H1 (cell line): ENCODE data around the gene IPO11. TPM values are rescaled to one million over a fixed set of nuclear protein-coding genes. Genes with fewer than 3 reads are reported as not detected.

Experiments
- CTCF ChIA-PET: fragments of 300-600 bp; sonication (Branson Sonifier 250); formaldehyde crosslinking; loops from one replicate; lab custom pipeline; 2021; ENCODE audit not compliant: partially characterized antibody; lab: Charles Lee
- POLR2A ChIA-PET: fragments of 300-600 bp; sonication (Branson Sonifier 250); formaldehyde crosslinking; loops from one replicate; lab custom pipeline; 2021; ENCODE audit warnings: inconsistent platforms; ENCODE audit not compliant: partially characterized antibody; lab: Charles Lee
- DNase-seq, 2 experiments: peaks; one replicate each; pipeline versions ENCODE4 v3.0.0 to v3.0.0-alpha.2; 2010 to 2022; ENCODE audit warnings: low spot score in 2 of 2, low read depth in 1 of 2, mixed read lengths in 1 of 2
- FAIRE-seq: peaks from 2 replicates; lab custom pipeline; 2011; peaks lifted over from hg19 to GRCh38; lab: Jason Lieb, UNC
- H2AFZ ChIP-seq: 2 replicates; pipeline ENCODE4 v1.8.1; 2012; ENCODE audit warnings: low read length, inconsistent platforms
- H2AK5ac ChIP-seq: 2 replicates; pipeline ENCODE4 v1.6.1; 2013; ENCODE audit warnings: low read depth, low read length
- H2BK120ac ChIP-seq: replicated peaks from 2 replicates; pipeline ENCODE3; 2013; ENCODE audit warnings: low read depth, low read length, inconsistent platforms
- H2BK12ac ChIP-seq: 2 replicates; pipeline ENCODE4 v1.6.1; 2013; ENCODE audit warnings: low read depth, low read length
- H2BK15ac ChIP-seq: 2 replicates; pipeline ENCODE4 v1.6.1; 2013; ENCODE audit warnings: low read length
- H2BK20ac ChIP-seq: 2 replicates; pipeline ENCODE4 v1.6.1; 2013; ENCODE audit warnings: low read length
- H2BK5ac ChIP-seq: 2 replicates; pipeline ENCODE4 v1.6.1; 2013; ENCODE audit warnings: low read depth, low read length
- H3K14ac ChIP-seq: 2 replicates; pipeline ENCODE4 v1.6.1; 2013; ENCODE audit warnings: inconsistent platforms; ENCODE audit not compliant: insufficient read length
- H3K18ac ChIP-seq: 2 replicates; pipeline ENCODE4 v1.6.1; 2013; ENCODE audit warnings: low read length; ENCODE audit errors: extremely low read depth
- H3K23ac ChIP-seq: 2 replicates; pipeline ENCODE4 v1.6.1; 2013; ENCODE audit warnings: inconsistent platforms; ENCODE audit not compliant: insufficient read length
- H3K23me2 ChIP-seq: 2 replicates; pipeline ENCODE4 v1.6.1; 2013; ENCODE audit warnings: low read depth, low read length
- H3K27ac ChIP-seq: 2 replicates; pipeline ENCODE4 v1.6.1; 2011; ENCODE audit warnings: low read depth, low read length, inconsistent platforms
- H3K27me3 ChIP-seq, 4 experiments: replicated peaks in 1 of 4; 1 replicate in 1 of 4; 2 replicates in 3 of 4; pipeline versions ENCODE4 v1.6.1 to v1.8.1; 2011 to 2013; ENCODE audit warnings: low read length in 3 of 4, mild to moderate bottlenecking in 3 of 4, inconsistent platforms in 2 of 4, mixed read lengths in 2 of 4, moderate library complexity in 1 of 4; ENCODE audit not compliant: control insufficient read depth in 3 of 4, insufficient read depth in 3 of 4; ENCODE audit errors: extremely low read depth in 1 of 4
- H3K36me3 ChIP-seq, 4 experiments: 2 replicates each; pipeline versions ENCODE4 v1.6.1 to v1.8.1; 2011 to 2013; ENCODE audit warnings: mild to moderate bottlenecking in 4 of 4, low read length in 3 of 4, moderate library complexity in 2 of 4, control low read depth in 1 of 4, inconsistent platforms in 1 of 4; ENCODE audit not compliant: insufficient read depth in 4 of 4, control insufficient read depth in 2 of 4
- H3K4ac ChIP-seq: replicated peaks from 2 replicates; pipeline ENCODE3; 2013; ENCODE audit warnings: low read length, low read depth, mixed read lengths, inconsistent platforms; ENCODE audit not compliant: insufficient read length
- H3K4me1 ChIP-seq, 4 experiments: replicated peaks in 1 of 4; 1 replicate in 1 of 4; 2 replicates in 3 of 4; pipeline versions ENCODE4 v1.6.1 to v1.8.1; 2011 to 2013; ENCODE audit warnings: low read length in 3 of 4, inconsistent platforms in 2 of 4, mixed read lengths in 1 of 4; ENCODE audit not compliant: insufficient read depth in 4 of 4, control insufficient read depth in 3 of 4
- H3K4me2 ChIP-seq, 2 experiments: 2 replicates each; pipeline versions ENCODE4 v1.6.1 to v1.8.1; 2011 to 2013; ENCODE audit warnings: low read depth in 2 of 2, low read length in 2 of 2, control low read depth in 1 of 2, inconsistent platforms in 1 of 2, mild to moderate bottlenecking in 1 of 2; ENCODE audit not compliant: insufficient read depth in 1 of 2
- H3K4me3 ChIP-seq, 4 experiments: fragments of 200-600, 300-600 bp in 1 of 4; sonication (generic), shearing (Covaris generic), sonication (Bioruptor Twin) in 1 of 4; 2 replicates each; pipeline versions ENCODE4 v1.5.1 to v1.8.1; 2011 to 2016; ENCODE audit warnings: low read length in 4 of 4, low read depth in 3 of 4, control low read depth in 2 of 4, inconsistent platforms in 2 of 4, mild to moderate bottlenecking in 2 of 4, mixed read lengths in 1 of 4, moderate library complexity in 1 of 4; ENCODE audit not compliant: insufficient read depth in 2 of 4; ENCODE audit errors: extremely low read depth in 1 of 4
- H3K56ac ChIP-seq: replicated peaks from 2 replicates; pipeline ENCODE3; 2013; ENCODE audit warnings: low read depth, mild to moderate bottlenecking, mixed read lengths, low read length, inconsistent platforms; ENCODE audit not compliant: insufficient read length
- H3K79me1 ChIP-seq: 2 replicates; pipeline ENCODE4 v1.6.1; 2013; ENCODE audit warnings: low read depth, low read length, control low read depth
- H3K79me2 ChIP-seq, 2 experiments: 2 replicates each; pipeline versions ENCODE4 v1.6.1 to v1.8.1; 2012 to 2013; ENCODE audit warnings: low read length in 2 of 2, mild to moderate bottlenecking in 2 of 2, inconsistent platforms in 1 of 2; ENCODE audit not compliant: insufficient read depth in 2 of 2, control insufficient read depth in 1 of 2
- H3K9ac ChIP-seq, 4 experiments: replicated peaks in 1 of 4; 1 replicate in 1 of 4; 2 replicates in 3 of 4; pipeline versions ENCODE4 v1.6.1 to v1.8.1; 2011 to 2013; ENCODE audit warnings: low read depth in 3 of 4, low read length in 3 of 4, control low read depth in 2 of 4, mild to moderate bottlenecking in 2 of 4, moderate library complexity in 2 of 4, inconsistent platforms in 1 of 4; ENCODE audit errors: extremely low read depth in 1 of 4
- H3K9me3 ChIP-seq, 2 experiments: 2 replicates each; pipeline versions ENCODE4 v1.6.1 to v1.8.1; 2012 to 2013; ENCODE audit warnings: mild to moderate bottlenecking in 2 of 2, moderate library complexity in 2 of 2, control low read depth in 1 of 2, inconsistent platforms in 1 of 2, low read depth in 1 of 2, low read length in 1 of 2, mixed read lengths in 1 of 2; ENCODE audit not compliant: insufficient read depth in 2 of 2
- H4K20me1 ChIP-seq, 2 experiments: replicated peaks in 1 of 2; 2 replicates each; pipeline versions ENCODE3 to v1.8.1; 2011 to 2013; ENCODE audit warnings: inconsistent platforms in 2 of 2, low read length in 2 of 2, mild to moderate bottlenecking in 1 of 2; ENCODE audit not compliant: insufficient read depth in 2 of 2, control insufficient read depth in 1 of 2
- H4K5ac ChIP-seq: 2 replicates; pipeline ENCODE4 v1.6.1; 2013; ENCODE audit warnings: low read length, low read depth, mixed read lengths, inconsistent platforms; ENCODE audit not compliant: insufficient read length
- H4K8ac ChIP-seq: 2 replicates; pipeline ENCODE4 v1.8.0; 2013; ENCODE audit warnings: mild to moderate bottlenecking, moderate library complexity, low read length, inconsistent platforms; ENCODE audit not compliant: insufficient read depth; ENCODE audit errors: extremely low read depth
- H4K91ac ChIP-seq: replicated peaks from 2 replicates; pipeline ENCODE3; 2013; ENCODE audit warnings: low read length, mixed read lengths, inconsistent platforms; ENCODE audit not compliant: insufficient read length
- BACH1 ChIP-seq: IDR thresholded peaks from 2 replicates; pipeline ENCODE4 v1.6.1; 2012; ENCODE audit warnings: low read length, improper control_type of control experiment
- CTCF ChIP-seq, 3 experiments: IDR thresholded peaks; 1 replicate in 2 of 3; 2 replicates in 1 of 3; pipeline versions ENCODE4 v1.5.1 to v1.6.1; 2011; ENCODE audit warnings: low read length in 3 of 3, mild to moderate bottlenecking in 3 of 3, inconsistent platforms in 2 of 3, low read depth in 1 of 3, moderate library complexity in 1 of 3; ENCODE audit not compliant: insufficient read depth in 1 of 3; ENCODE audit errors: control extremely low read depth in 1 of 3
- EGR1 ChIP-seq: IDR thresholded peaks from 2 replicates; pipeline ENCODE4 v1.6.1; 2011; ENCODE audit warnings: low read depth, low read length, borderline replicate concordance
- PHF8 ChIP-seq: fragments of 200-600 bp; sonication (generic); conservative IDR thresholded peaks from 2 replicates; pipeline ENCODE4 v1.7.1; 2012; ENCODE audit warnings: low read depth, mild to moderate bottlenecking, inconsistent platforms, low read length, moderate library complexity
- POLR2A ChIP-seq, 2 experiments: IDR thresholded peaks; 1 replicate in 1 of 2; 2 replicates in 1 of 2; pipeline ENCODE4 v1.6.1; 2011; ENCODE audit warnings: low read depth in 2 of 2, low read length in 2 of 2, mild to moderate bottlenecking in 2 of 2; ENCODE audit errors: control extremely low read depth in 1 of 2
- POU5F1 ChIP-seq: IDR thresholded peaks from 2 replicates; pipeline ENCODE4 v1.6.1; 2011; ENCODE audit warnings: low read depth, mild to moderate bottlenecking, low read length, moderate library complexity
- SIRT6 ChIP-seq: IDR thresholded peaks from one replicate; pipeline ENCODE4 v1.7.1; 2012; ENCODE audit warnings: low read length, inconsistent platforms
- SUZ12 ChIP-seq: fragments of 200-600 bp; sonication (generic); IDR thresholded peaks from 2 replicates; pipeline ENCODE4 v1.6.1; 2012; ENCODE audit warnings: mild to moderate bottlenecking, inconsistent platforms, low read length, moderate library complexity, mixed read lengths
- WGBS, 2 experiments: shearing (Covaris generic) in 1 of 2; methylation state at CpG; one replicate each; pipeline versions ENCODE4 v1.1.6 to v1.1.7; 2013 to 2015; ENCODE audit warnings: low lambda C conversion rate in 2 of 2, mixed read lengths in 2 of 2, inconsistent platforms in 1 of 2, low coverage in 1 of 2, missing lambda C conversion rate in 1 of 2; ENCODE audit not compliant: insufficient replicate concordance in 2 of 2, insufficient coverage in 1 of 2, insufficient read length in 1 of 2; ENCODE audit errors: extremely low coverage in 1 of 2, missing lambda C conversion rate in 1 of 2; 5-methylcytosine and 5-hydroxymethylcytosine counted together
- polyA plus RNA-seq, 7 experiments: library from polyadenylated mRNA; depleted of rRNA in 3 of 7; stranded (reverse) in 5 of 7; unstranded in 2 of 7; fragments of >200 nt in 5 of 7; fragments of 200-250 nt in 2 of 7; gene quantifications; 1 replicate in 5 of 7; 2 replicates in 1 of 7; 4 replicates in 1 of 7; pipeline versions ENCODE4 v1.2.1 to v1.2.3, GENCODE V29; 2011 to 2013; ENCODE audit warnings: missing spikeins in 2 of 7, mixed read lengths in 2 of 7
- total RNA-seq: library from RNA; stranded (reverse); fragmentation: NEBNext Ultra II Directional; extraction: Animal tissue kit (Norgen Biotek cat#: 25700); gene quantifications from 2 replicates; pipeline ENCODE4 v1.2.1, GENCODE V29; 2021
- TF ChIP-seq, protein P1 (sequence below): IDR thresholded peaks from 2 replicates; pipeline ENCODE4 v1.6.1; 2011; ENCODE audit warnings: low read length, improper control_type of control experiment

Gene IPO11
- total and polyA plus RNA-seq, 2 of the 8 experiments (the other 6 are each of a cell fraction or from before 2014, with no cell fraction given): 23.6 to 64.4 TPM

GRCh38 chr5:62581836-62582597 lies 169.5 kb downstream of the IPO11 start:
- no peak overlapping the region for H3K23ac ChIP-seq
- H4K5ac ChIP-seq: no peak overlapping the region
- no peak overlapping the region for H2BK15ac ChIP-seq
- no peaks in the 10 kb centered on the region for H3K4me1 ChIP-seq
- no peak overlapping the region for H3K4me3 ChIP-seq
- no peaks in the 10 kb centered on the region for H4K20me1 ChIP-seq
- no peak for DNase-seq
- H2BK12ac ChIP-seq: no peak overlapping the region
- no peak overlapping the region for H2AFZ ChIP-seq
- CTCF ChIA-PET: interaction anchor here (0.8 to 1.2 kb wide), 2 partner anchors 137 to 156 kb away, joined by 3 read pairs; no protein-coding TSS in a partner anchor
- no peak overlapping the region for H3K4ac ChIP-seq
- no peak overlapping the region for H2AK5ac ChIP-seq
- H3K56ac ChIP-seq: no peak overlapping the region
- no peak overlapping the region for H3K9ac ChIP-seq
- H4K8ac ChIP-seq: no peak overlapping the region
- no peak overlapping the region for H2BK120ac ChIP-seq
- H3K79me2 ChIP-seq: no peaks in the 10 kb centered on the region
- POLR2A ChIA-PET: interaction anchor here (1.3 kb wide), 1 partner anchor 178 kb away, joined by 4 read pairs; the partner anchor contains the start of gene DIMT1
- 86% methylated on average over 8 of the region's 8 CpGs; no CpG with 5 or more reads in 1 of the 2 experiments for whole genome bisulfite sequencing, 2 experiments
- no peaks in the 10 kb centered on the region for H3K36me3 ChIP-seq
- H3K79me1 ChIP-seq: no peaks in the 10 kb centered on the region
- no peak overlapping the region for H3K4me2 ChIP-seq
- no peaks in the 10 kb centered on the region for H3K27me3 ChIP-seq
- H4K91ac ChIP-seq: no peak overlapping the region
- no peak overlapping the region for H3K14ac ChIP-seq
- no peak overlapping the region for H3K18ac ChIP-seq
- no peaks in the 10 kb centered on the region for H3K23me2 ChIP-seq
- no peak for FAIRE-seq
- H3K9me3 ChIP-seq: no peaks in the 10 kb centered on the region
- no peak overlapping the region for H3K27ac ChIP-seq
- no peak overlapping the region for H2BK5ac ChIP-seq
- H2BK20ac ChIP-seq: no peak overlapping the region
- TF ChIP-seq EGR1: no peak
- no peak for TF ChIP-seq POU5F1
- TF ChIP-seq, protein P1, sequence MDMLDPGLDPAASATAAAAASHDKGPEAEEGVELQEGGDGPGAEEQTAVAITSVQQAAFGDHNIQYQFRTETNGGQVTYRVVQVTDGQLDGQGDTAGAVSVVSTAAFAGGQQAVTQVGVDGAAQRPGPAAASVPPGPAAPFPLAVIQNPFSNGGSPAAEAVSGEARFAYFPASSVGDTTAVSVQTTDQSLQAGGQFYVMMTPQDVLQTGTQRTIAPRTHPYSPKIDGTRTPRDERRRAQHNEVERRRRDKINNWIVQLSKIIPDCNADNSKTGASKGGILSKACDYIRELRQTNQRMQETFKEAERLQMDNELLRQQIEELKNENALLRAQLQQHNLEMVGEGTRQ: no peak
- no peak for TF ChIP-seq SIRT6
- no peak for TF ChIP-seq BACH1
- TF ChIP-seq PHF8: no peak
- no peak for TF ChIP-seq SUZ12
- TF ChIP-seq CTCF (IDR thresholded peaks at IDR 0.05; ENCODE audit: control extremely low read depth in 1 of 3, insufficient read depth in 1 of 3, low read depth in 1 of 3, low read length in 3 of 3): no peak
- no peak for TF ChIP-seq POLR2A (IDR thresholded peaks at IDR 0.05; ENCODE audit: control extremely low read depth in 1 of 2, low read depth in 2 of 2, low read length in 2 of 2)
